GM21360 (cell line): ENCODE measurements around the gene ETV3L.

Source experiments
- ATAC-seq: cut with Tn5 transposase; IDR thresholded peaks from one replicate; pipeline ENCODE4 v1.9.1; 2021; ENCODE audit warnings: mild to moderate bottlenecking, moderate library complexity; ENCODE audit not compliant: unreplicated experiment

ETV3L gene

GRCh38 chr1:157099633-157100009 lies at the start of gene ETV3L:
Gene ETV3L, minus strand, starts transcription at chr1:157099808. Its CDS starts 285 bp downstream, at chr1:157099523.
- ATAC-seq: no peak

DNA sequence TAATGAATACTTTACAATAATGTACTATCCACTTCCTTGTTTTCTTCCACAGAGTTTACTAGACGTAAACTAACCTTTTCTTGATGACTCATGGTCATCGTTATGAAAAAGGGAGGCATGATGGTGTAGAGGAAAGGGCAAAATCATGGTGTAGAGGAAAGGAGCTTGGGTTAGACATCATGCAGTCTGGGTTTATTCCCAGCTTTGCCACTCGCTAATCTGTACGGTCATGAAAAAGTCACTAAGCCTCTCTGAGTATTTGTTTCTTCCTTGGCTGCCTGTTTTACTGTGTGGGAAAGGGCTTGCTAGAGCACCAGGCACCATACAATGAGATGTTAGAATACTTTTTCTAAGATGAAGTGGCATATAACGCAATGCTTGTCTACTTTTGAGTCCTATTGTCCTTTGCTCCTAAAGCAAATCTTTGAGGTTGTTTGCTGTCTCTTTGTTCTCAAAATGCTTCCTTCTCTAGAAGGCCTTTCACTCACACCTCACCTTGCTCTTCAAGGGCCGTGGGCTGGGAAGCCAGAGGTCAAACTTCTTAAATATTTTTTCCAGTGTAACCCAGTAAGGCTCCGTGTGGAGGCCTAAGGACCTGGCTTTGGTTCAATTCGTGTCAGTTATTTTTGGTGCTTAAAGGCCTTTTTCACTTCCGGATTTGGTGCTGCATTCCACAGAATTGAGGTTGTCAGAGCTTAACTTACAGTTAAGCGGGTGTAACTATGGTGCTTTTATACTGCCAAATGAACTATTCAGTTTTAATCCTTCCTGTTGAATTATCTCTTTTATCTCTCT lies 48.5 kb upstream of the ETV3L start:
- no peak for ATAC-seq

DNA sequence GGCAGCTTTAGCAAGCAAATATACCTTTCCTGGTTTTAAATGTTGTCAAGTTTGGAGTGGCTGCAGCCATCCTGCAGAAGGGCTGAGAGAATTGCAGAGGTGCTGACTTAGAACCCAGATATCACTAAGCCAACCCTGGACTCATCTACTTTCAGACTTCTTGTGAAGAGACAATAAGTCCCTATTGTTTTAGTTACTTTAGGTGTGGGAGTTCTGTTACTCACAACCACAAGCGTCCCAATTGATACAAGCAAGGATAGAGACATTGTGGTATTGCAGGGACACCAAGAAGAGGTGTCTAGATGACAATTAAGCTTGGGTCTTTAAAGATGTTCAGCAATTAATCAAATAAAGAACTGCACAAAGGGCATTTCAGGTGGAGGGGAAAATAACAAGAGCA lies 47.4 kb upstream of the ETV3L start:
- ATAC-seq: no peak

DNA sequence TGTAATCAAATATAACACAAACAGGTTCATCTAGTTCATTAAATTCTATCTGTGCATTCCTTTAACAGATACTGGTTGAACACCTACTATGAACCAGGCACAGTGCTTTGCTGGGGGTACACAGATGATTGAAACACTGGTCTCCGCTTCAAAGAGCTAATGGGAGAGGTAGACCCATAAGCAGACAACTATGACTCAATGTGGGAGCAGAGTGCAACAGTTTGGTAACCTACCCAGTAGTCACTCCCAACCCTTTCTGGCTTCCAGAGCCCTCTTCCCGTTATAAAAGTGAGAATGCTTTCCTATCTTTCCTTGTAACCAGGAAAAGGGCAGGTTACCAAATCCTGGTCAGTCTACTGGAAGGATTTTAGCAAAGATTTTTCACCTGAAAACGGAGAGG lies 46.6 kb upstream of the ETV3L start:
- ATAC-seq: no peak

- ATAC-seq: no peak
These were observed 45.5 kb upstream of the ETV3L start for GRCh38 chr1:157145076-157145475.

GRCh38 chr1:157144509-157144908 lies 44.9 kb upstream of the ETV3L start:
- no peak for ATAC-seq

- no peak for ATAC-seq
These were observed 43.3 kb upstream of the ETV3L start for GRCh38 chr1:157142765-157143423.

GRCh38 chr1:157142201-157142600 lies 42.6 kb upstream of the ETV3L start:
- no peak for ATAC-seq

GRCh38 chr1:157141212-157141855 lies 41.7 kb upstream of the ETV3L start:
- ATAC-seq: no peak

DNA sequence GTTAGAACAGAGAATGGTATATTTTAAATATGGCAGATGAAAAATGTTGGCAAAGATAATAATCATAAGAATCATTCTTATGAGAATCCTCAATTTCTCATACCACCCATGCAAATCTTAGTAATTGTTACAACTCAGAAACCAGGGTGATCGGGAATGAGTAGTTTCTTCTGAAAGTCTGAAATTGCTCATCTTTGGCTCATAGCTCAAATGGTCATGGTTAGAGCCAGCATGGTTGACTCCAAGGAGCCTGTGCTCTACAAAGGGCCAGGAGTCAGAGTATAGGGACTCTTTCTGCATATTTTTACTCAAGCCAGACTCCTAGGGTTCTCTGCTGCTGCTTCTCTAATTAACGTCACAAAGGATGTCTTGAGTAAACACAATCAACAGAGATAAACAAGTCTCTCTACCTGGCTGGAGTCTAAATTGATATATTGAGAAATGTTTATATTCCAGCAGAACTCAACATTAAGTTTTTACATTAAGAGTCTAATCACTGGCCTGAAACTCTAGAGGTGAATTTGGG lies 40.5 kb upstream of the ETV3L start:
- no peak for ATAC-seq

DNA sequence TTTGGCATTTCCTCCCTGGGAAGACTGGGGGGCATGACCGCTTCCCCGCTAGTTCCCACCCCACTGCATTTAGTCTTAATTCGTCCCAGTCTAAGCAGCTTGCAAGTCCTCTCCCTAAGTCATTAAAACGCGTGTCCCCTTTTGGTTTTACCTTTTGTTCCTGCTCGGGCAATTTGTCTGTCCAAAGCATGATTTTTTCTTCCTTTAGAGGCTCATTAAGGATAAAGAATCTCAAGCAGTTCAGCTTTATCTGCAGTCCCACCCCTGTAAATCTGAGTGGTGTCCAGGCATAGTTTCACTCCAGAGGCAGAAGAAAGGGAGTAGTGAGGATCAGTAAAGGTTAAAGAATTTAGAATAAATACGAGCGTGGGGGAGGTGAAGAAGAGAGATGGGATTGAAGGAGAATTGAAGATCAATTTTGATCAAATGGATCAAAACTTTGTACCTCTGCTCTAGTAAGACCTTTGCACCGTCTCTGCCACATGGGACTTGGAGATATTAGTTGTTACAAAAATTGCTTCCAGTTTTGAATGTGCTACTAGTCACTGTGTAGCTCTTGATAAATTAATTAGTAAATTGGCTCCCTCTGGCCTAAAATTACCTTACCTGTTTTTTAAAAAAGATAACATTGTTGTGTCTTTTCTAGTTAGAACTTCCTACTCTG lies 39.6 kb upstream of the ETV3L start:
- ATAC-seq: no peak

- peak; percentile 79 for ATAC-seq
These were observed 38.8 kb upstream of the ETV3L start, which contains the start of gene ETV3 for GRCh38 chr1:157138220-157139051. Gene ETV3, minus strand, starts transcription at chr1:157138395. Its CDS starts 2,043 bp downstream, at chr1:157136352.

GRCh38 chr1:157137408-157138219 lies 38.0 kb upstream of the ETV3L start:
- ATAC-seq: peak; percentile 3

GRCh38 chr1:157137046-157137407 lies 37.4 kb upstream of the ETV3L start:
- no peak for ATAC-seq

DNA sequence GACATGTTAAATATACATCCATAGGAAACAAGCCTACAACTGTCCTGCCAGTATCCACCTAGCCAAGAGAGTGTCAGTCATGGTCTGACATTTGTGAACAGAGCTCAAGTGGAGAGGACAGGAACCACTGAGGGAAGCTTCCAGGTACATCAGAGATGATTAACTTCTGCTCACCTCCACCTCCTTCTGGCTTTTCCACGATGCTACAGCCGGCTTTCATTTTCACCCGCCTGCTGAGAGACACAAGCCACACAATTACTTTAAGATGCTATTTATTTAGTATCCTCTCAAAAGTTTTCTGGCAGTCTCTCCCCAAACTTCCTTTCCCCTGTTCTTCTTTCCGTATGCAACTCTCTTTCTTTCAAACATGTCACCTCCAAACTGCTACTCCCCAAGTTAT lies 36.5 kb upstream of the ETV3L start:
- ATAC-seq: no peak

GRCh38 chr1:157135646-157136045 lies 36.0 kb upstream of the ETV3L start:
- ATAC-seq: no peak

DNA sequence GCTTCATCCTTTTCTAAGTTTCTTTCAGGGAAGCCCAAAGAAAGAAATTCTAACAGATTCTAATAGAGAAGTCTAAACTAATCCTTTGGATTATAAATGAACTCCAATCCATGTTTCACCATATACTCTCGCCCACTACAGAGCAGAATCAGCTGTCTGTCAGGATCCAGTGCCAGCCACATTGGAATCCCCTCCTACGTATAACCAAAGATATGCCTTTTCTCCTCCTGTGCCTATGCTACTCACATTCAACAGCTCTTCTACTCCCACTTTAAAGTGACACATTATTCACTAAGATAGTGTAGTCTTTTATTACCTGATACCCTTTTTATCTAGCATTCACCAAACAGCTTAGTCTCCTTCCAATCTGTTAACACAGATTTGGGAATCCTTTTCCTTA lies 35.5 kb upstream of the ETV3L start:
- ATAC-seq: no peak

DNA sequence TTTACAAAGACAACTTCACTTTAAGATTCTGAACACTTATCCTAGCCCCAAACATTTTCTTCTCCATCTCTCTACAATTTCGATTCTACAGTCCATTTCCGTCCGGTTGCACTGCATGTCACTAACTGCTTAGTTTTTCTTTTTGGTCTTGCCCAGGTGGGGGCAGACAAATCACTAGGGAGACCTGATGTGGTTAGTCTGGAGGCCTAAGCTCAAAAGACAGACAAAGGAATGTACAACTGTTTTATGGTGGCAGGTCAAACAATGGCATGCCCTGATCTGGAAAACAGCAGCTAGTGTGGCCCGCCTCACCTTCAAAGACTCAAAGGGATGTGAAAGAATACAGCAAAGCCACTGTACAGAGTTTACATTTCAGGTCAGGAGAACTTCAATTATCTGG lies 34.8 kb upstream of the ETV3L start:
- no peak for ATAC-seq

- no peak for ATAC-seq
These were observed 33.8 kb upstream of the ETV3L start for GRCh38 chr1:157133426-157133825.
